Esophagus squamous epithelium (tissue), 4 donors: ENCODE results near the gene LIPE.

Source experiments
- POLR2A ChIP-seq, 4 donors: fragments of 450-650 bp; IDR thresholded peaks; one replicate each; pipeline ENCODE4 v1.6.1; 2017; ENCODE audit warnings: antibody characterized with exemption in 4 of 4, mild to moderate bottlenecking in 4 of 4, moderate library complexity in 3 of 4
- TF ChIP-seq, protein P1 (sequence below), 6 experiments: fragments of 450-650 bp in 4 of 6; fragments of 200-600 bp in 2 of 6; sonication (generic) in 2 of 6; IDR thresholded peaks; one replicate each; pipeline ENCODE4 v1.5.1; 2016 to 2019; ENCODE audit warnings: antibody characterized with exemption in 6 of 6, mild to moderate bottlenecking in 4 of 6, moderate library complexity in 4 of 6

DNA sequence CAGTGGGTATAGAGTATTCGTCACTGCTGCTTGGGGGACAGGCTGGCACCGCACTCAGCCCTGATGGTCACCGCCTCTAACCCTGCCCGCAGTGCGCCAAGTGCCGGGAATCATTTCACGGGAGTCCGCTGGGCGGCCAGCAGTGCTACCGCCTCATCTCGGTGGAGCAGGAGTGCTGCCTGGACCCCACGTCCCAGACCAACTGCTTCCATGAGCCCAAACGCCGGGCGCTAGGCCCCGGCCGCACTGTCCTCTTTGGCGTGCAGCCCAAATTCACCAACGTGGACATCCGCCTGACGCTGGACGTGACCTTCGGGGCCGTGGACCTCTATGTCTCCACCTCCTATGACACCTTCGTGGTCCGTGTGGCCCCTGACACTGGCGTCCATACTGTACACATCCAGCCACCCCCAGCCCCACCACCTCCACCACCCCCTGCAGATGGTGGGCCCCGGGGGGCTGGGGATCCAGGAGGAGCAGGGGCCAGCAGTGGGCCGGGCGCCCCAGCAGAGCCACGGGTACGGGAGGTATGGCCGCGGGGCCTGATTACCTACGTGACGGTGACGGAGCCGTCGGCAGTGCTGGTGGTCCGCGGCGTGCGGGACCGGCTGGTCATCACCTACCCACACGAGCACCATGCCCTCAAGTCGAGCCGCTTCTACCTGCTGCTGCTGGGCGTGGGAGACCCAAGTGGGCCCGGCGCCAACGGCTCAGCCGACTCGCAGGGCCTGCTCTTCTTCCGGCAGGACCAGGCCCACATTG lies 51.6 kb downstream of the LIPE start:
- TF ChIP-seq, protein P1, sequence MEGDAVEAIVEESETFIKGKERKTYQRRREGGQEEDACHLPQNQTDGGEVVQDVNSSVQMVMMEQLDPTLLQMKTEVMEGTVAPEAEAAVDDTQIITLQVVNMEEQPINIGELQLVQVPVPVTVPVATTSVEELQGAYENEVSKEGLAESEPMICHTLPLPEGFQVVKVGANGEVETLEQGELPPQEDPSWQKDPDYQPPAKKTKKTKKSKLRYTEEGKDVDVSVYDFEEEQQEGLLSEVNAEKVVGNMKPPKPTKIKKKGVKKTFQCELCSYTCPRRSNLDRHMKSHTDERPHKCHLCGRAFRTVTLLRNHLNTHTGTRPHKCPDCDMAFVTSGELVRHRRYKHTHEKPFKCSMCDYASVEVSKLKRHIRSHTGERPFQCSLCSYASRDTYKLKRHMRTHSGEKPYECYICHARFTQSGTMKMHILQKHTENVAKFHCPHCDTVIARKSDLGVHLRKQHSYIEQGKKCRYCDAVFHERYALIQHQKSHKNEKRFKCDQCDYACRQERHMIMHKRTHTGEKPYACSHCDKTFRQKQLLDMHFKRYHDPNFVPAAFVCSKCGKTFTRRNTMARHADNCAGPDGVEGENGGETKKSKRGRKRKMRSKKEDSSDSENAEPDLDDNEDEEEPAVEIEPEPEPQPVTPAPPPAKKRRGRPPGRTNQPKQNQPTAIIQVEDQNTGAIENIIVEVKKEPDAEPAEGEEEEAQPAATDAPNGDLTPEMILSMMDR (IDR thresholded peaks at IDR 0.05), result no peak
- no peak for TF ChIP-seq POLR2A (IDR thresholded peaks at IDR 0.05)
